ENCODE measurements around the gene LIMCH1. TPM values are rescaled to one million over a fixed set of nuclear protein-coding genes. Genes with fewer than 3 reads are reported as not detected.

The LIMCH1 gene
- total and polyA plus RNA-seq, 7 experiments from 2014 or later: 0.05 to 1.2 TPM; not detected in 5

Other genes with a start within 250 kb of the LIMCH1 start
- gene PHOX2B, start 210.6 kb downstream of the LIMCH1 start, total RNA-seq: not detected
- gene PHOX2B, start 210.6 kb downstream of the LIMCH1 start, polyA plus RNA-seq: not detected

Measured in naive thymus-derived CD4-positive, alpha-beta T cell (primary cell).